ENCODE data around the gene ERV3-1.

GRCh38 chr7:65001291-65001814 lies 5.1 kb downstream of the ERV3-1 start:
- no peak for TF ChIP-seq JUNB (IDR thresholded peaks at IDR 0.05; ENCODE audit: unreplicated experiment)
- TF ChIP-seq REST (IDR thresholded peaks at IDR 0.05; ENCODE audit: unreplicated experiment), result no peak
- no peak for TF ChIP-seq CTCF (conservative IDR thresholded peaks at IDR 0.05; ENCODE audit: low read depth in 2 of 2)
- no peak for TF ChIP-seq EZH2phosphoT487 (IDR thresholded peaks at IDR 0.05; ENCODE audit: unreplicated experiment)
- no peak for TF ChIP-seq EZH2 (IDR thresholded peaks at IDR 0.05; ENCODE audit: low read depth, unreplicated experiment)

Data from GM23338 (cell line).